ENCODE results near the gene RMDN2. TPM values are rescaled to one million over a fixed set of nuclear protein-coding genes. Genes with fewer than 3 reads are reported as not detected.

RMDN2 gene
- polyA plus RNA-seq, 1 donor (not counting 4 experiments of a cell fraction or from before 2014, with no cell fraction given) = 9.3 TPM

- Histone ChIP-seq H3K9me1 (ENCODE audit: control insufficient read depth, extremely low read depth, insufficient read depth, low read length) (no peaks in the 10 kb centered on the region), H3K27me3 (ENCODE audit: control insufficient read depth, extremely low read depth, insufficient read depth, low read length) (no peaks in the 10 kb centered on the region), H3K9me3 (ENCODE audit: control insufficient read depth, low read depth, low read length) (no peaks in the 10 kb centered on the region), H3K9ac (ENCODE audit: control insufficient read depth, extremely low read depth, insufficient read depth, low read length) (no peak overlapping the region), H3K4me1 (ENCODE audit: control insufficient read depth, extremely low read depth, insufficient read depth, low read length) (no peaks in the 10 kb centered on the region), H3K4me2 (ENCODE audit: control insufficient read depth, extremely low read depth, insufficient read depth, low read depth, low read length) (no peak overlapping the region), H3K36me3 (ENCODE audit: control insufficient read depth in 2 of 2, extremely low read depth in 1 of 2, insufficient read depth in 2 of 2, low read length in 2 of 2) (no peaks in the 10 kb centered on the region), H3K27ac (ENCODE audit: control insufficient read depth, insufficient read depth, low read length) (no peak overlapping the region), H2AFZ (ENCODE audit: control insufficient read depth, low read length) (no peak overlapping the region), H3K4me3 (ENCODE audit: control insufficient read depth in 2 of 3, extremely low read depth in 1 of 3, insufficient read depth in 2 of 3, low read depth in 1 of 3, low read length in 3 of 3) (no peak overlapping the region), H3K79me2 (ENCODE audit: control insufficient read depth, insufficient read depth, low read length) (no peaks in the 10 kb centered on the region), H4K20me1 (ENCODE audit: control insufficient read depth, extremely low read depth, insufficient read depth, low read length) (no peaks in the 10 kb centered on the region)
- FAIRE-seq (no peak), DNase-seq (ENCODE audit: low read depth, low spot score) (no peak)
- TF ChIP-seq, protein P1, sequence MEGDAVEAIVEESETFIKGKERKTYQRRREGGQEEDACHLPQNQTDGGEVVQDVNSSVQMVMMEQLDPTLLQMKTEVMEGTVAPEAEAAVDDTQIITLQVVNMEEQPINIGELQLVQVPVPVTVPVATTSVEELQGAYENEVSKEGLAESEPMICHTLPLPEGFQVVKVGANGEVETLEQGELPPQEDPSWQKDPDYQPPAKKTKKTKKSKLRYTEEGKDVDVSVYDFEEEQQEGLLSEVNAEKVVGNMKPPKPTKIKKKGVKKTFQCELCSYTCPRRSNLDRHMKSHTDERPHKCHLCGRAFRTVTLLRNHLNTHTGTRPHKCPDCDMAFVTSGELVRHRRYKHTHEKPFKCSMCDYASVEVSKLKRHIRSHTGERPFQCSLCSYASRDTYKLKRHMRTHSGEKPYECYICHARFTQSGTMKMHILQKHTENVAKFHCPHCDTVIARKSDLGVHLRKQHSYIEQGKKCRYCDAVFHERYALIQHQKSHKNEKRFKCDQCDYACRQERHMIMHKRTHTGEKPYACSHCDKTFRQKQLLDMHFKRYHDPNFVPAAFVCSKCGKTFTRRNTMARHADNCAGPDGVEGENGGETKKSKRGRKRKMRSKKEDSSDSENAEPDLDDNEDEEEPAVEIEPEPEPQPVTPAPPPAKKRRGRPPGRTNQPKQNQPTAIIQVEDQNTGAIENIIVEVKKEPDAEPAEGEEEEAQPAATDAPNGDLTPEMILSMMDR (optimal IDR thresholded peaks at IDR 0.05 in 1 of 3, IDR thresholded peaks at IDR 0.05 in 1 of 3, conservative IDR thresholded peaks at IDR 0.05 in 1 of 3; ENCODE audit: extremely low read depth in 1 of 3, insufficient read depth in 2 of 3, low read length in 3 of 3) = no peak
- no peak for TF ChIP-seq EZH2 (IDR thresholded peaks at IDR 0.05; ENCODE audit: low read length)
- dilution Hi-C loops (cut with MboI; ENCODE audit: extremely low pct_ligation_motif_present, low sequenced_read_pairs) = no loop called here
These were observed 38.3 kb upstream of the RMDN2 start for GRCh38 chr2:37886745-37887144.

DNA sequence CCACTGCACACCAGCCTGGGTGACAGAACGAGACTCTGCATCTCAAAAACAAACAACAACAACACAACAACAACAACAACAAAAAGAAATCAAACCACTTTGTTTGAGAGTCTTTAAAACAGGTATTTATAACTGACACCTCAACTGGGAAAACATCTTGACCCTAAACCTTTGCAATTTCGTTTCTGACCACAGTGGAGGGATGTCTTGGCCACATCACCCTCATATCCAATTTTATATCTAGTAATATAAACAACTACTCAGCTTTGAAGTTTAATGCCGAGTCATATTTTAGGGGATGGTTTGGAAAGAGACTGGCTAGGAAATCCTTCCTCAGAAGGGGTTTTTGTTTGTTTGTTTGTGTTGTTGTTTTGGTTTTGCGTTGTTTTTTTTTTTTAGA is 37.8 kb upstream of the RMDN2 start:
- H3K4me2 ChIP-seq (ENCODE audit: control insufficient read depth, extremely low read depth, insufficient read depth, low read depth, low read length) = no peak overlapping the region
- H4K20me1 ChIP-seq (ENCODE audit: control insufficient read depth, extremely low read depth, insufficient read depth, low read length) = no peaks in the 10 kb centered on the region
- no peaks in the 10 kb centered on the region for H3K9me3 ChIP-seq (ENCODE audit: control insufficient read depth, low read depth, low read length)
- peaks cover 2% of the 10 kb centered on the region for H3K4me1 ChIP-seq (ENCODE audit: control insufficient read depth, extremely low read depth, insufficient read depth, low read length)
- FAIRE-seq (no peak), DNase-seq (ENCODE audit: low read depth, low spot score) (no peak)
- H3K9me1 ChIP-seq (ENCODE audit: control insufficient read depth, extremely low read depth, insufficient read depth, low read length) = no peaks in the 10 kb centered on the region
- H3K27me3 ChIP-seq (ENCODE audit: control insufficient read depth, extremely low read depth, insufficient read depth, low read length) = no peaks in the 10 kb centered on the region
- TF ChIP-seq EZH2 (IDR thresholded peaks at IDR 0.05; ENCODE audit: low read length) = no peak
- TF ChIP-seq, protein P1 (optimal IDR thresholded peaks at IDR 0.05 in 1 of 3, IDR thresholded peaks at IDR 0.05 in 1 of 3, conservative IDR thresholded peaks at IDR 0.05 in 1 of 3; ENCODE audit: extremely low read depth in 1 of 3, insufficient read depth in 2 of 3, low read length in 3 of 3) = no peak
- no peaks in the 10 kb centered on the region for H3K36me3 ChIP-seq (ENCODE audit: control insufficient read depth in 2 of 2, extremely low read depth in 1 of 2, insufficient read depth in 2 of 2, low read length in 2 of 2)
- H3K9ac ChIP-seq (ENCODE audit: control insufficient read depth, extremely low read depth, insufficient read depth, low read length) = no peak overlapping the region
- dilution Hi-C loops (cut with MboI; ENCODE audit: extremely low pct_ligation_motif_present, low sequenced_read_pairs) = no loop called here
- no peaks in the 10 kb centered on the region for H3K79me2 ChIP-seq (ENCODE audit: control insufficient read depth, insufficient read depth, low read length)
- no peak overlapping the region for H3K4me3 ChIP-seq (ENCODE audit: control insufficient read depth in 2 of 3, extremely low read depth in 1 of 3, insufficient read depth in 2 of 3, low read depth in 1 of 3, low read length in 3 of 3)
- H3K27ac ChIP-seq (ENCODE audit: control insufficient read depth, insufficient read depth, low read length) = no peak overlapping the region
- no peak overlapping the region for H2AFZ ChIP-seq (ENCODE audit: control insufficient read depth, low read length)

Measured in keratinocyte (primary cell).